ENCODE results near the gene NTHL1.

NTHL1 gene

DNA sequence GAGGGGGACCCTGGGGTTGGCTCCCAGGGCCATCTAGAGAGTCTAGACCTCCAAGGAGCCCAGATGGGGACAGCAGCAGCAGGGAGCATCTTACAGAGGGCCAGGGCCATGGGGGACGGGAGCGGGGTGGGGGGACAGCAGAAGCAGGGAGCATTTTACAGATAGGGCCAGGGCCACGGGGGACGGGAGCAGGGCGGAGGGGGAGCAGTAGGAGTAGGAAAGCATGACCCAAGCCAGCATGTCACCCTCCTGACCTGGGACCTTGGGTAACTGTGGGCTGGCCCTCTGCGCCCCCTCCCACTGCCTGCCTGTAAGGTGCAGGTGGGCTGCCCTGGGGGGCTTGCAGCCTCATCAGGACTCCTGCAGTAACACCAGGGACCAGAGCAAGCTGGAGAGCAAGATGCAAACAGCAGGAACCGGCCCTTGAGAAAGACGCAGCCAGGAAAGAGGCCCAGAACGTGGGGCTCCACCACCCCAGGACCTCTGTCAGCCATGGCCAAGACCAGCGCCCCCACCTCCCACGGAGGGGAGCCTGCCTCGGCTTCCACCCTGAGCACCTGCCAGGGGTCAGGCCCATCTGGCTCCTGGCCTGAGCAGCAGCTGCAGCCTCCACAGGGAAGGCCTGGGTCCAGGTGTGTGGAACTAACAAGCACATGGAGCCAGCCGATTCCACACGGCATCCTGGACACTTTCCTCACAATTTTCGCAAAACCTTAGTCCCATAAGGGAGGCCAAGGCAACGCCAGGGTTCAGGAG, 40.4 kb downstream of the NTHL1 start:
- no peak for DNase-seq

- no peak for DNase-seq
These were observed 41.3 kb downstream of the NTHL1 start for GRCh38 chr16:2006317-2006716.

DNA sequence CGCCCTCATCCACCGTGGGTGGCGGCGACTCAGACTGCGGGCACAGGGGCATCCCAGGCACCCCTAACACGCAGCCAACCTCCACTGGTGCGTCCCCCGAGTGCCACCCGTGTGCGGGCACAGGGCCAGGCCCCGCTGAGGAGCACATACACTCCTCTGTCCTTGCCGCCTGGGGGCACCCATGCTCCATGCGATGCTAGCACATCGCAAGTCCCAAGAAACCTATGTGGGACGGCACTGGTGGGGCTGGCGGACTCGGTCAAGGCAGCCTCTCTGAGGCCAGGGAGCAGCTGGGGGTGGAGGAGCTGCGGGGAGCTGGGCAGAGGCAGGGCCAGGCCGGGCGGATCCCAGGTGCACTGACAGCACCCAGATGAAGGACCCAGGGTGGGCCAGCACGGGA, 42.0 kb downstream of the NTHL1 start:
- DNase-seq, result no peak

DNA sequence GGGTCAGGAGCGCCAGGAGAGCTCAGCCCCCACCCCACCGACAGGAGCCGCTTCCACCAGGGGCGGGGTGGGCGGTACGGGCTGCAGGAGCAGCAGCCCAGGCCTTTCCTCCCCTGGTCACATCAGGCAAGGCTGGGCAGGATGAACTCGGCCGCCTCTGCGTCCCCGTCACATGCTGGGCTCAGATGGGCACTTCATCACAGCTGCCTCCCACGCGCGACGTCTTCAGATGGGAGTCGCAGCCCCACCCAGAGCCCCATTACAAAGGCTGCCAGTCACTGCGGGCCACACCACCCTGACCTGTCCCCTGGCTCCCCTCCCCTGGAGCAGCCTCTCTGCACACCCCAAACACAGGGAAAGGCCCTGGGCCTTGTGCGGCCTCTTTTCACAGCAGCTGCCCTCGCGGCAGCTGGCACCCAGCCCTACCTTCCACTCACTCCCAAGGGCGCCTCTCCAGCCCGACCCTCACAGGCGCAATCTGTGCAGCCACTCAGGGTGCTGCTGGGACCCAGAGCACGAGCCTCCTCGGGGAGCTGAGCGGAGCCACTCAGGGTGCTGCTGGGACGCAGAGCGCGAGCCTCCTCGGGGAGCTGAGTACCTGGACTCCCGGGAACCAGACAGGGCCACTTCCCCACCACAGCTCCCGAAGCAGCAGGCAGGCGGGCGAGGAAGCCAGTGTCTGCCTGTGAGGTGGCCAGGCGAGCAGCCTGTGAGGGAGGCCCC, 42.7 kb downstream of the NTHL1 start:
- no peak for DNase-seq

- DNase-seq, result peak; percentile 91
These were observed 43.6 kb downstream of the NTHL1 start for GRCh38 chr16:2003827-2004641.

DNA sequence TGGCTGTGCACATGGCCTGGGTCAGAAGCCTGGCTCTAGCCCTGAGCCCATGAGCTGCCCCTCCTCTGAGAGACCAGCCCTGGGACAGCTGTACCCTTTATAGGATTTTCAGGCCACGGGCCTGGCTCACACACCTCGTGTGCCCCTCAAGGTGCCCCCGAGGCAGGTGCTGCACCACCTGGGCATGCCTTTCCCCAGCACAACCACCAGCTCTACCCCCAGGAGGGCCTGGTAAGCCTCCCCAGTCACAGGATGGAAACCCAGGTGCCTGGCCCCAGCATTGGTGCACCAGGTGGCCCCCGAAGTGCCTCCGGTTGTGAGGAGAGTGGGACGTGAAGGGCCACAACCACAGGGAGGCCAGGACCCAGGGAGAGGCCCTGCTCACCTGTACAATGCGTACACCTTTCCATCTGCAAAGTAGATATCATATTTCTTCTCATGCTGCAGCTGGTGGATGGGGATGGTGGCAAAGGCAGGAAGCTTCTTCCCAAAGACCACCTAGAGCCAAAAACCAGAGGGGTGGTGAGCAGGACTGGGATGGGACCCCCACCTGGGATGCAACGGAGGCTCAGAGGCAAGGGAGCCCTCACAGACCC, 44.3 kb downstream of the NTHL1 start:
- DNase-seq, result no peak

DNA sequence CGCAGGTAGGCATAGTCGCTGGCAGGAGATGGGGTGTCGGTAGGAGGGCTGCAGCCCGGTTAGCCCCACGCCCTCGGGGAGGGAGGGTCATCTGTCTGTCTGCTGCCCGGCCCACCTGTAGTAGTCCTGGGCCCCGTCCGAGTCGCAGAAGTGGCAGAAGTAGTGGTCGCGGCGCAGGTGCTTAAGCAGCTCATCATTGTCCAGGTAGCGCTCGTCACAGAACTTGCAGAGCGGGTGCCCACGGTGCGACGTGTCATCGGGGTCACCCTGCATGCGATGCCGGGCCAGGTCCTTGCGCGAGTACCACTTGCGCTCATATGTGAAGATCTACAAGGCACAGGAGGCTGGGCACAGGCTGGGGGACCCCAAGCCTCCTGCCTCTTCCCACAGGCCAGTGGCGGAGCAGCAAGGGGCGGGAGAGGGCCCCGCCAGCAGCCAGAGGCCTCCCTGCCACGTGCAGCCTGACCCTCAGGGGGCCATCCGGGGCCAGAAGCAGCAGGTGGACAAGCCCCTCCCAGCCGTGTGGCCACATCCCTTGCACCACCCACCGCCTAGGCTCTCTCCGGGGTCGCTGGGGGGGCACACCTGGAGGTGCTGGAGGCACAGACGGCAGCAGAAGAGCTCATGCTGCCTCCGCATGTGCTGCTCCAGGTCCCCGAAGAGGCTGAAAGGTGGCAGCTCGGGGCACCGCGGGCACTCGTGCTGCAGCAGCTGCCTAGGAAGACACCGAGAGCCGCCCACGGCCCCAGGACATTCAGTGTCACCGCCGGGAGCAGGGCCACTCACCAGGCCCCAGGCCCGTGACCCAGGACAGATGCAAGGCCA, 45.0 kb downstream of the NTHL1 start:
- DNase-seq, result no peak

DNA sequence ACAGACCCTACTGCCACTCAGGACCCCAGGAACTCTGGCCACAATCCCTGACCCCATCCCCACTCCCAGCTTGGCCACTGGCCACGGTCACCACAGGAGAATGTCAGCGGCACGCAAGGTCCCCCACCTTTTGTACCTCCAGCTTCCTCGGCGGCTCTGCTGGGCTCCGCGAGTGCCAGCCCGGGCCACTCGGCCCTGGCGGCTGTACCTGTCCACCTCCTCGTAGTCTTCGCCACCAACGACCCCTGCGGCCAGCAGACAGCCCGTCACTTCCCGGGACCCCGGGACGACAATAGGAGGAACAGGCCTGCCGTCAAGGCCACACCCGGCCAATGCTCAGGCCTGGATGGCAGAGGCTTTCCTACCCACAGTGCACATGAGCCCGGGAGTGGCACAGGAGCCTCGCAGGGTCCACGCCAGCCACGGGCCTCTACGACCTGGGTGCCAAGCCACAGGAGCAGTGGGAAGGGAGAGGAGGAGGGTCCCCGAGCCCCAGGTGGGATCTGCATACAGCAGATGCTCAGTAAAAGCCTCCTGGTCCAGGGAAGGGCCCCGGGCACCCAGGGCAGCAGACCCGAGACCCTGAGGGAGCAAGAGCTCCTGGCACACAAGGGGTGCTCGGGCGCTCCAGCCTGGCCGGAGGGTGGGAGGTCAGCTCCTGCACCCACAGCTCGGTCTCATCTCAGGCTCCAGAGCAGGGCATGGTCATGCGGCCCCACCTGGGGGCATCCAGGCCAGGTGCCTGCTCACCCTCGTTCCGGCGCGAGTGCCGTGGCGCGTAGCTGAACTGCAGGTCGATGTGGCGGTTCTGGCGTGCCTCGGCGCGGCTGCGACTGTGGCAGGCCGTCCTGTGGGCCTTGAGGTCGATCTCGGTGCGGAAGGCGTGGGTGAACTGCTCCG, 45.9 kb downstream of the NTHL1 start:
- DNase-seq, result no peak

GRCh38 chr16:2001035-2001434, 46.6 kb downstream of the NTHL1 start:
- no peak for DNase-seq

DNA sequence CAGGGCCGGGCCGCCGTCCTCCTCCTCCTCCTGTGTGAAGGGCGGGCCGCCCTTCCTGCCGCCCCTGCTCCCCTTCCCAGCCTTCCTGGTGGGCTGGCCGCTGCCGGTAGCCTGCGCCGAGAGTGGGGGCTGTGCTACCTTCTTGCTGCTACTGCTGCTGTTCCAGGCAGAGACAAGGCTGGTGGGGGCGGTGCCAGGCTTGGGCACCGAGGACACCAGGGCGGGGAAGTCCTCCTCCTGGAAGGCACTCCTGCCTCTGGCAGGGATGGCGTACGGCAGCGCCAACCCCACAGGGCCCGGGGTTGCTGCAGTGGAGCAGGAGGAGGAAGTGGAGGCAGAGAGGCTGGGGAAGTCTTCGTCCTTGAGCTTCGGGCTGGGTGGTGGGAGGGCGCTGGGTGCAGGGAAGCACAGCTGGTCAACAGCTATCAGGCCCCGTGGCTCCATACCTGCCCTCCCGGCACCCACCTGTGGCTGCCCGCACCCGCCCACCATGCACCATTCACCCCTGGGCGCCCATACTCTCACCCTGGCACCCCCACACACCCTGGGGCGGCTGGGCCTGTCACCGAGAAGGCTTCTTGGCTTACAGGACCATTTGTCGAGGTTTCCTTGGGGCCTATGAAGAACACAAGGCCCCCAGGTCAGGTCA, 47.6 kb downstream of the NTHL1 start:
- DNase-seq, result no peak

GRCh38 chr16:1998852-1999801, 48.5 kb downstream of the NTHL1 start:
- no peak for DNase-seq

DNA sequence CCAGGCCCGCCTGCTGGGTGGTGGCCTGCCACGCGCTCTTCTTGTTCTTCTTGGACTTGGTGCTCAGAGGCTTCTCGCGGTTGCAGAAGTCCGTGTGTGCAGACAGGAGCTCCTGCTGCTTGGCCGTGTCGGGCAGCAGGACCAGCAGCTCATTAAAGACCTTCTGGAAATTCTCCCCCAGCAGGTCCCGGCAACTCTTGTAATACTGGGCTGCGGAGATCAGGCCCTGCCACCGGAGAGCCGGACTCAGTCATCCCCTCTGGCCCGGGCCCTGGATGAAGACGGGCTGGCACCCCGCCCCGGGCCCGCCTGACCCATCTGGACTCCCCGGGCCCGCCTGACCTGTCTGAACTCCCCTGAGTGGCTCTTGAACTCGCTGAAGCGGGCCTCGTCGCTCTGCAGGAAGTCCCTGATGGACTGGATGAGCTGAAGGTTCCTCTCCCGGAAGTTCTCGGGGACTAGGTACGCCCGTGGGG, 49.2 kb downstream of the NTHL1 start:
- no peak for DNase-seq

DNA sequence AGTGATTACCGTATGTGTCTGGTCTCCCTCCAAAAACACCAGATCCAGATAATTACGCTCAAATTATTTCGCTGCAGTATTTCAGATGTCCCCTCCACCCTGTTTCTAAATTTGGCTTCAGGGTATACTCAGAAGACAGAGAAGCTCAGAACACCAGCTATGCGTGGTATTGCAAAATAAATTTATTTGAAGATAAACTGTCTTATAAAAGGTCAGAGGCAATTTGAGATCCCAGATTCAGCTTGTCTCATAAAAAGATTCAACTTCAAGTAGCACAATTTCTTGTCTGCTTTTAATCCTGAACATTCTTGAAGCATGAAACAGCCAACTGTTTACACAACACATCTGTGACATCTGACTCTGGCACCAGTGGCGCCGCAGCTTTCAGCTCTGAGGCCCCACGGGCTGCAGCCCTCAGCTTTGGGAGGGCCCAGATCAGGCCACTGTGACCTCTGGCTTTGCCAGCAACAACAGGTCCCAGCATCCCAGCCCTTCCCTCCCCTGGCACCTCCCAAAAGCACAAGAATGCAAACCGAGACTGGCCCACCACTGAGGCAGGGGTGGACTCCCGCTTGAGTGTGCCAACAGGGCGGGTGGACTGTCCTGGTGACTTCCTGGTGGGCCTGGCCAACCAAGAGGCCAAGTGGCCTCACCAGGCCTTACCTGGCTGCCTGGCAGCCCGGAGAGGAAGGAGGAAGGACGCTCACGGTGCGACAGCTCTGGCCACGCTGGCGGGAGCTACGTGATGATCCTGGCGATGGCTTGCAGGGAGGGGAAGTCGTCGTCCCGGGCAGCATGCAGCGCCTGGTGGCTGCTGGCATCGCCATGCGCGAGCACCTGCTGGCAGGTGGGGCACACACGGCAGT, 49.9 kb downstream of the NTHL1 start:
- DNase-seq, result no peak

DNA sequence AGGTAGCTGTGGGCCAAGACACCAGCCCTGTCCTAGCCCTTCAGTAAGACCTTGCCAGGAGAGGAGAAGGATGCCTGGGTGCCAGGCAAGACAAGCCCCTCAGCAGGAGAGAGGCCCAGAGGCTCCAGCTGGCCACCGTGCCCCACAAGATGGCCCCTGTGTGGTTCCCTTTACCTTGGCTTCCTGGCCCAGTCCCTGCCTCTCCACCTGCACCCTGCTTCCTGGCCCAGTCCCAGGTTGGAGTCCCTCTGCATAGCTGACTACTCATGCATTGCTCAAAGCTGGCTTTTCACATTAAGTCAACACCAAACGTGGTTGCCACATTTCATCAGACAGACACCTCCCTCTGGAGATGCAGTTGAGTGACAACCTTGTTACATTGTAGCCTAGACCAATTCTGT, 53.9 kb downstream of the NTHL1 start:
- DNase-seq, result peak; percentile 71

DNA sequence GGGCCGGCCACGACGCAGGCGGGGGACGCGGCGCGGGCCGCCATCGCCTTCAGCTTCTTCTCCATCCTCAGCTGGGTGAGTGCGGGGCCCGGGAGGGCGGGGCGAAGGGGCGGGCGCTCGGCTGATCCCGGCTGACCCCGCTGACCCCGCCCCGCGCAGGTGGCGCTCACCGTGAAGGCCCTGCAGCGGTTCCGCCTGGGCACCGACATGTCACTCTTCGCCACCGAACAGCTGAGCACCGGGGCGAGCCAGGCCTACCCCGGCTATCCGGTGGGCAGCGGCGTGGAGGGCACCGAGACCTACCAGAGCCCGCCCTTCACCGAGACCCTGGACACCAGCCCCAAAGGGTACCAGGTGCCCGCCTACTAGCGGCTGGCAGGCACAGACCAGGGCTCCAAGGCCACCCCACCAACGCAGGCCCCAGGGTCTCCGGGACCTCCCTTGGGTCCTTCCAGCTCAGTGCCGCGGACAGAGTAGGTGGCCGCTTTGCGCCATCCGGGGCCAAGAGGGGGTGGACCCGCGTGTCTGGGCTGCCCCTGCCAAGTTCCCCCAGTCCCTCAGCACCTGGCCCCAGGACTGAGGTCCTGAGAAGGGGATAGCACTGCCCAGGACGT, 54.8 kb downstream of the NTHL1 start:
- DNase-seq, result no peak

GRCh38 chr16:1991948-1992703, 55.5 kb downstream of the NTHL1 start:
- DNase-seq, result peak; percentile 99

DNA sequence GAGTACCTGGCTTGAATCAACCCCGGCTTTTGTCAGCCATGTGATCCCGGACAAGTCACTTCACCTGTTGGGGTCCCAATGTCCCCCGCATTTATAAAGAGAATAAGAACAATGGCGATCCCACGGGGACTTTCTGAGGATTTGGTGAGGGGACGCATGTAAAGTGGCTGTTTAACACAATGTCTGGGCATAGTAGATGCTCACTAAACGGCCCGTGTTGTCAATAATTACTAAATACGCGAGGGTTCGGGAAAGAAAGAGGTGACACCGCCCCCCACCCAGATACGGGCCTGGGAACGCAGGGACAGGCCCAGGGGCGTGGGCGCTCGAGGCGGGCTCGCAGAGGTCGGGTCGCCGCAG, 56.1 kb downstream of the NTHL1 start:
- no peak for DNase-seq
